ENCODE data around the gene SCGB3A1. TPM values are rescaled to one million over a fixed set of nuclear protein-coding genes. Genes with fewer than 3 reads are reported as not detected.

SCGB3A1 gene
- total and polyA plus RNA-seq, 9 of the 15 experiments (the other 6 are each of a cell fraction or from before 2014, with no cell fraction given) = 0.33 TPM; not detected in 8

DNA sequence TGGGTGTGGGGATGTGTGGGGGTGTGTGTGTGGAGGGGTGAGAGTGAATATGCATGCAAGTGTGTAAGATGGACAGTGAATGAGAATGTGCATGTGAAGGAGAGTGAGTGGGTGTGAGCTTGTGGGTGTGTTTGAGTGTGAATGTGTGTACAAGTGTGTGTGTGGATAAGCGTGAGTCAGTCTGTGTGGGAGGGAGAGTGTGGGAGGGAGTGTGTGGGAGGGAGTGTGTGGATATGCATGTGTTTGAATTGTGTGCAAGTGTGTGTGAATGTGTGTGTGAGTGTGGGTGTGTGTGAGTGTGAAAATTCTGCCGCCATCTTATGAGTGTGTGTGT is 3.7 kb upstream of the SCGB3A1 start:
- no peaks in the 10 kb centered on the region for H4K20me1 ChIP-seq (replicated peaks; ENCODE audit: control insufficient read depth, insufficient read depth, low read length)
- FAIRE-seq (no peak), DNase-seq (ENCODE audit: extremely low read depth in 1 of 4, low spot score in 3 of 4) (no peak), ATAC-seq (no peak)
- CTCF ChIA-PET (ENCODE audit: low intra/inter-chr PET ratio) = no interaction called here
- intact Hi-C loops (cut with micrococcal nuclease) (no loop called here), in situ Hi-C loops (cut with MboI) (no loop called here)
- 0 out of 2 replicates have a peak overlapping the region, but pooled peaks have one; percentile 89 for H2AFZ ChIP-seq (ENCODE audit: low read depth, low read length)
- H3K27me3 ChIP-seq (ENCODE audit: control insufficient read depth in 2 of 2, insufficient read depth in 2 of 2, low read length in 2 of 2) = peaks cover 0 to 14% of the 10 kb centered on the region in 2 experiments; a peak in 3 of 5 replicates
- H3K79me2 ChIP-seq (ENCODE audit: control insufficient read depth, insufficient read depth, low read length) = no peaks in the 10 kb centered on the region
- no peaks in the 10 kb centered on the region for H3K36me3 ChIP-seq (ENCODE audit: control insufficient read depth, insufficient read depth, low read length)
- H3K4me3 ChIP-seq = no peak overlapping the region
- WGBS (ENCODE audit: insufficient coverage, low coverage, missing lambda C conversion rate) = 71% methylated on average over 1 of the region's 2 CpGs
- peaks cover 10 to 64% of the 10 kb centered on the region in 2 experiments; a peak in 4 of 5 replicates for H3K4me1 ChIP-seq (replicated peaks in 1 of 2; ENCODE audit: control insufficient read depth in 2 of 2, insufficient read depth in 2 of 2, low read length in 2 of 2)
- H3K27ac ChIP-seq (ENCODE audit: extremely low read depth, low read depth, low read length) = no peak overlapping the region; the same call in 2 of the 3 replicates
- no peak overlapping the region for H3K9ac ChIP-seq (ENCODE audit: insufficient read depth in 1 of 2, low read depth in 2 of 2, low read length in 2 of 2)
- POLR2A ChIA-PET = interaction anchor here (0.7 kb wide), 1 partner anchor 9 kb away, joined by 3 read pairs; no protein-coding TSS in a partner anchor
- BruUV-seq (replicated peaks) = no TSS peak
- no peaks in the 10 kb centered on the region for H3K9me1 ChIP-seq (ENCODE audit: control insufficient read depth, insufficient read depth, low read length)
- no peaks in the 10 kb centered on the region for H3K9me3 ChIP-seq (replicated peaks; ENCODE audit: control insufficient read depth, insufficient read depth, low read depth, low read length)
- peak overlapping the region; percentile 54; the same call in 1 of the 2 replicates for H3K4me2 ChIP-seq (ENCODE audit: insufficient read depth, low read length)
- TF ChIP-seq, protein P1, sequence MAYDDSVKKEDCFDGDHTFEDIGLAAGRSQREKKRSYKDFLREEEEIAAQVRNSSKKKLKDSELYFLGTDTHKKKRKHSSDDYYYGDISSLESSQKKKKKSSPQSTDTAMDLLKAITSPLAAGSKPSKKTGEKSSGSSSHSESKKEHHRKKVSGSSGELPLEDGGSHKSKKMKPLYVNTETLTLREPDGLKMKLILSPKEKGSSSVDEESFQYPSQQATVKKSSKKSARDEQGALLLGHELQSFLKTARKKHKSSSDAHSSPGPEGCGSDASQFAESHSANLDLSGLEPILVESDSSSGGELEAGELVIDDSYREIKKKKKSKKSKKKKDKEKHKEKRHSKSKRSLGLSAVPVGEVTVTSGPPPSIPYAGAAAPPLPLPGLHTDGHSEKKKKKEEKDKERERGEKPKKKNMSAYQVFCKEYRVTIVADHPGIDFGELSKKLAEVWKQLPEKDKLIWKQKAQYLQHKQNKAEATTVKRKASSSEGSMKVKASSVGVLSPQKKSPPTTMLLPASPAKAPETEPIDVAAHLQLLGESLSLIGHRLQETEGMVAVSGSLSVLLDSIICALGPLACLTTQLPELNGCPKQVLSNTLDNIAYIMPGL (CRISPR knock-in tag; IDR thresholded peaks at IDR 0.05) = no peak
- TF ChIP-seq ASH1L (IDR thresholded peaks at IDR 0.05; ENCODE audit: borderline replicate concordance, low read depth, partially characterized antibody) (no peak), CBX3 (IDR thresholded peaks at IDR 0.05; ENCODE audit: borderline replicate concordance in 1 of 2, low read length in 2 of 2) (no peak), ZNF140 (CRISPR knock-in tag; IDR thresholded peaks at IDR 0.05) (no peak), DPF2 (IDR thresholded peaks at IDR 0.05) (0 out of 2 replicates have a peak, but pooled peaks have one; percentile 62), RAD21 (CRISPR knock-in tag; conservative IDR thresholded peaks at IDR 0.05 in 1 of 2, IDR thresholded peaks at IDR 0.05 in 1 of 2) (no peak), ZNF79 (CRISPR knock-in tag; IDR thresholded peaks at IDR 0.05; ENCODE audit: low read depth) (no peak), NFIC (IDR thresholded peaks at IDR 0.05) (0 out of 2 replicates have a peak, but pooled peaks have one; percentile 9)
- TF ChIP-seq, protein P2, sequence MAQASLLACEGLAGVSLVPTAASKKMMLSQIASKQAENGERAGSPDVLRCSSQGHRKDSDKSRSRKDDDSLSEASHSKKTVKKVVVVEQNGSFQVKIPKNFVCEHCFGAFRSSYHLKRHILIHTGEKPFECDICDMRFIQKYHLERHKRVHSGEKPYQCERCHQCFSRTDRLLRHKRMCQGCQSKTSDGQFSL (CRISPR knock-in tag; IDR thresholded peaks at IDR 0.05) = no peak
- TF ChIP-seq, protein P2 (tag; IDR thresholded peaks at IDR 0.05) = no peak
- TF ChIP-seq, protein P3, sequence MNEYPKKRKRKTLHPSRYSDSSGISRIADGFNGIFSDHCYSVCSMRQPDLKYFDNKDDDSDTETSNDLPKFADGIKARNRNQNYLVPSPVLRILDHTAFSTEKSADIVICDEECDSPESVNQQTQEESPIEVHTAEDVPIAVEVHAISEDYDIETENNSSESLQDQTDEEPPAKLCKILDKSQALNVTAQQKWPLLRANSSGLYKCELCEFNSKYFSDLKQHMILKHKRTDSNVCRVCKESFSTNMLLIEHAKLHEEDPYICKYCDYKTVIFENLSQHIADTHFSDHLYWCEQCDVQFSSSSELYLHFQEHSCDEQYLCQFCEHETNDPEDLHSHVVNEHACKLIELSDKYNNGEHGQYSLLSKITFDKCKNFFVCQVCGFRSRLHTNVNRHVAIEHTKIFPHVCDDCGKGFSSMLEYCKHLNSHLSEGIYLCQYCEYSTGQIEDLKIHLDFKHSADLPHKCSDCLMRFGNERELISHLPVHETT (CRISPR knock-in tag; conservative IDR thresholded peaks at IDR 0.05 in 1 of 2, IDR thresholded peaks at IDR 0.05 in 1 of 2) = no peak
- TF ChIP-seq, protein P4, sequence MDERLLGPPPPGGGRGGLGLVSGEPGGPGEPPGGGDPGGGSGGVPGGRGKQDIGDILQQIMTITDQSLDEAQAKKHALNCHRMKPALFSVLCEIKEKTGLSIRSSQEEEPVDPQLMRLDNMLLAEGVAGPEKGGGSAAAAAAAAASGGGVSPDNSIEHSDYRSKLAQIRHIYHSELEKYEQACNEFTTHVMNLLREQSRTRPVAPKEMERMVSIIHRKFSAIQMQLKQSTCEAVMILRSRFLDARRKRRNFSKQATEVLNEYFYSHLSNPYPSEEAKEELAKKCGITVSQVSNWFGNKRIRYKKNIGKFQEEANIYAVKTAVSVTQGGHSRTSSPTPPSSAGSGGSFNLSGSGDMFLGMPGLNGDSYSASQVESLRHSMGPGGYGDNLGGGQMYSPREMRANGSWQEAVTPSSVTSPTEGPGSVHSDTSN (CRISPR knock-in tag; IDR thresholded peaks at IDR 0.05; ENCODE audit: low read depth) = no peak
- TF ChIP-seq, protein P4 (tag; conservative IDR thresholded peaks at IDR 0.05; ENCODE audit: low read depth) = no peak
